GM21381 (cell line): ENCODE measurements around the gene CTNND2.

Experiments
- ATAC-seq: cut with Tn5 transposase; IDR thresholded peaks from one replicate; pipeline ENCODE4 v1.9.1; 2021; ENCODE audit warnings: mild to moderate bottlenecking, moderate library complexity; ENCODE audit not compliant: unreplicated experiment

Gene CTNND2, protein sequence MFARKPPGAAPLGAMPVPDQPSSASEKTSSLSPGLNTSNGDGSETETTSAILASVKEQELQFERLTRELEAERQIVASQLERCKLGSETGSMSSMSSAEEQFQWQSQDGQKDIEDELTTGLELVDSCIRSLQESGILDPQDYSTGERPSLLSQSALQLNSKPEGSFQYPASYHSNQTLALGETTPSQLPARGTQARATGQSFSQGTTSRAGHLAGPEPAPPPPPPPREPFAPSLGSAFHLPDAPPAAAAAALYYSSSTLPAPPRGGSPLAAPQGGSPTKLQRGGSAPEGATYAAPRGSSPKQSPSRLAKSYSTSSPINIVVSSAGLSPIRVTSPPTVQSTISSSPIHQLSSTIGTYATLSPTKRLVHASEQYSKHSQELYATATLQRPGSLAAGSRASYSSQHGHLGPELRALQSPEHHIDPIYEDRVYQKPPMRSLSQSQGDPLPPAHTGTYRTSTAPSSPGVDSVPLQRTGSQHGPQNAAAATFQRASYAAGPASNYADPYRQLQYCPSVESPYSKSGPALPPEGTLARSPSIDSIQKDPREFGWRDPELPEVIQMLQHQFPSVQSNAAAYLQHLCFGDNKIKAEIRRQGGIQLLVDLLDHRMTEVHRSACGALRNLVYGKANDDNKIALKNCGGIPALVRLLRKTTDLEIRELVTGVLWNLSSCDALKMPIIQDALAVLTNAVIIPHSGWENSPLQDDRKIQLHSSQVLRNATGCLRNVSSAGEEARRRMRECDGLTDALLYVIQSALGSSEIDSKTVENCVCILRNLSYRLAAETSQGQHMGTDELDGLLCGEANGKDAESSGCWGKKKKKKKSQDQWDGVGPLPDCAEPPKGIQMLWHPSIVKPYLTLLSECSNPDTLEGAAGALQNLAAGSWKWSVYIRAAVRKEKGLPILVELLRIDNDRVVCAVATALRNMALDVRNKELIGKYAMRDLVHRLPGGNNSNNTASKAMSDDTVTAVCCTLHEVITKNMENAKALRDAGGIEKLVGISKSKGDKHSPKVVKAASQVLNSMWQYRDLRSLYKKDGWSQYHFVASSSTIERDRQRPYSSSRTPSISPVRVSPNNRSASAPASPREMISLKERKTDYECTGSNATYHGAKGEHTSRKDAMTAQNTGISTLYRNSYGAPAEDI (N-terminal part only)

DNA sequence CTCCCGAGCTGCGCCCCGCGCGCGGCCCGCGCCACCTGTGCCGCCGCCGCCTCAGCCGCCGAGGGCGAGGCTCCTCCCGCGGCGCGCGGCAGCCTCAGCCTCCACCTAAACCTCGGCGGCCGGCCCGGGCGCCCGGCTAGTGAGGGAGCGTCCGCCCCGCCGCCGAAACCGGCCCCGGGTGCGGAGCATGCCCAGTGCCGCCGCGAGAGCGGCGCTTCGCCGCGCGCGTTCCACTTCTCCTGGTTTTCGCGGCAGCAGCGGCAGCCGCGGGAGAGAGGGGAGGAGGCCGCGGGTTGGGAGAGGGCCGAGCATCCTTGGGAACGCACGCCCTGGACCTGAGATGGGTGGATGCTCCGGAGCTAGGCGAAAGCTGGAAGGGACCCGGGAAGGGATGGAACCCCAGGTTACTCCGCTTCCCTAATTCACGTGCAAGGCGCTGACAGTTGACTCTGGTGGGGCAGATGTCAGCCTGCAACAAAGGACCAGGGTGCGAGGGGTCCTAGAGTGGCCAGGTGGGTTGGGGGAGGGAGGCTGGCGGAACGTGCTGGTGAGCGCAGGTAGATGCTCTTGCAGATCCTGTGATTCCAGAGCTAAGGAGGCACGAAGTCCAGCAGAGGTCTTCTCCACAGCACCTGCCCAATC is at the start of gene CTNND2:
CTNND2 (minus strand) TSS at position 182 of the 642 bp plus-strand sequence. CDS start 593 bp downstream, outside the sequence.
- no peak for ATAC-seq

DNA sequence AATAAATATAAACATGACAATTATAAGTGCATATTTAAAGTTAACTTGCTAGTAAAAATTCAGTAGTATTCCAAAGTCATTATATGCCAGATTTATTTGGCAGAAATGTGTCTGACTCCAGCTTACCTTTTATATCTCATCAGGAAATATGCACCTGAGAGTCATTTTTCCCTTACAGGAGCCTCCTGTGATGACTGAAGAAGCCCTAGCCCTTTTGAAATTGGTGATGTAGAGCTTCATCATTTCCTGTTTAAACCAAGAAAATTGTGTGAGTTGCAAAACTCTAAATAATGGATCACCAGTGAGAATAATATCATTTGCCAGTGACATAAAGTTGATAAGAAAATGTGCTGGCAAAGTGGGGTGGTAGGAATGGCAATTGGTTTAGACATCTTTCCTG is 42.1 kb upstream of the CTNND2 start:
- ATAC-seq = no peak

DNA sequence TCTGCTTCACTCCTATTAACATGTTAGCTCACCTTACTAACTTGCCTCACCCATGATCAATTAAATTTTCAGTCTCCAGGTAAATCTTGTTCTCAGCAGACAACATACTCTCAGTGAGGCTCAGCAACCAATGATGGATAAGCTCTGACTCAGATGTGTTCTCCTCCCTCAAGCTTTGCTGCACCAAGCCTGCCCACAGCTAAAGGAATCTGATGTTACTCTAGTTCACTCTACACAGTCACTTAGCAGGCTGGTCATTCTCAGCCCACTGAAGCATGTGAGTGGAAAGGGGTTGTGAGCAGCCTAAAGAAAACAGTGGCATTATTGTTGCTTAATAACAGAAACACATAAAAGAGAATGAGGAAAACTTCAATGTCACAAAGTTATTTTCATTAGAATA is 37.3 kb upstream of the CTNND2 start:
- no peak for ATAC-seq

GRCh38 chr5:11931638-11932037 is 27.4 kb upstream of the CTNND2 start:
- no peak for ATAC-seq

DNA sequence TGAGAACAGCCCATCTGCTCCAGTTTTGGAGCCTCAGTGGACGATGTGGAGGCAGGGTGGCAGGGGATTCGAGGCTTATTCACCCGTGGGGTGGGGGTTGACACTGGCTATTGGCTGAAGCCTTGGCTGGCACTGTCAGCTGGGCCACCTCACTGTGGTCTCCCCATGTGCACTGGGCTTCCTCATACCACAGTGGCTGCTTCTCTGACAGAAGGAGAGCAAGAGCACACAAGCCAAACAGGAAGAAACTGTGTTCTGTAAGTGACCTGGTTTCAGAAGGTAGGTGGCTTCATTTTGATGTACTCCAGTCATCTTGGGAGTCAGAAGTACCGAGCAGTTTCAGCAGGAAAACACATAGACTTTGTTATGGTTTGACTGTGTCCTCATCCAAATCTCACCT is 24.7 kb upstream of the CTNND2 start:
- ATAC-seq = no peak

DNA sequence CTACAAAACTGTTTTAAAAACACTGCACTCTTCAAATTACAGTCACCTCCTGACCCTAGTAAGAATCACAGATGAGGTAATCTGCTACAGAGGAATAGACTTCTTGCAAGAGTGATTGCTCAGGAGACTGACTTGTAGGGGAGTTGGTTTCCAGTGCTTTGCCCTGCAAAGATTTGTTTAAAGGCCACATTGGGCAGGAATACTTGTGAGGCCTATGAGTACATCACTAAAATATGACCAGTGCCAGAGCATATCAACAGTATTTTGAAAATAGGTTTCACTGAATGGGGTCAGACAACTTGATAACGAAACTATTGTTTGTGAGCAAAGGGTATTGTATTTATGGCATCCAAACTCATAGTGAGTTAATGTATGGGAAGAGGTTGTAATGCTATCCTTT is 21.5 kb upstream of the CTNND2 start:
- no peak for ATAC-seq

GRCh38 chr5:11922394-11922793 is 18.1 kb upstream of the CTNND2 start:
- no peak for ATAC-seq

DNA sequence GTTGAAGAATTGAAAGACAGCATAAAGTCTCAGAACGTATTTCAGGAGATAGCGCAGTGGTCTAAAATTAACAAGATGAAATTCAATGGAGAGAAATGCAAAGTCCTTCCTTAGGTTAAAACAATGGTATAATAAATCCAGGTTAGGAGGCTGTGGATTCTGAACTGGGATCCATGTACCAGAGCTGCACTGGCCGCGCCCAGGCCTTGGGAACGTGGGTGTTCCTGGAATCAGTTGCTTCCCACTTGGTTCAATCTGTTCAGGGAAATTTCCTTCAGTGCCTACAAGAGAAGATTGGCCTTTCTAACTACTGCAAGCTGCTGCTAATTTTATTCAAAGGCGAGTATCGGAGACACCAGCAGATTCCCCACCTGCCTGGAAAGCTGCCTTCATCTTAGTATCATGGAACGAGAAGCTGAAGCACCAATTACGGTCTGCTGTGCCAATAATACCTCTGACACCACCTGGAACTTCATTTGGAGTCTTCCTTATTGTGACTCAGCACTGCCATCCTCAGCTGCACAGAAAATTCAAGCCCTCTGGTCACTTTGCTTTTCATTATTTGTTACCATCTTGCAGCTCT is 14.3 kb upstream of the CTNND2 start:
- ATAC-seq = no peak

DNA sequence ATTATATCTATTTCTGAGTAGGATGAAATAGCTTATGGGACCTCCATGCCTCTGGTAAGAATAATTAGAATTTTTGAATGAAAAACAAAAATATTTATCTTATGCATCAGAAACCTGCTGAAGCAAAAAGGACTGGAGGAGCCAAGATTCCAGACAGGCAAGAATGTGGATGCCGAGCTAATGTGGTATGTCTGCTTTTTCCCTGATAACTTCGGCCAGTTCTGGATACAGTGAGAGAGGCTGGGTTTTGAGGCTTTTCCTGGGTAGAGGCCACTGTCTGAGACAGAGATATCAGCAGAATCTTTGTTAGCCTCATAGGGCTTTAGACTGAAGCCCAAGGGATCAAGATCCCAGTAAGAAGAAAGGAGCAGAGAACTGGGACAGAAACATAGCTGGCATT is 5.2 kb upstream of the CTNND2 start:
- ATAC-seq = no peak

DNA sequence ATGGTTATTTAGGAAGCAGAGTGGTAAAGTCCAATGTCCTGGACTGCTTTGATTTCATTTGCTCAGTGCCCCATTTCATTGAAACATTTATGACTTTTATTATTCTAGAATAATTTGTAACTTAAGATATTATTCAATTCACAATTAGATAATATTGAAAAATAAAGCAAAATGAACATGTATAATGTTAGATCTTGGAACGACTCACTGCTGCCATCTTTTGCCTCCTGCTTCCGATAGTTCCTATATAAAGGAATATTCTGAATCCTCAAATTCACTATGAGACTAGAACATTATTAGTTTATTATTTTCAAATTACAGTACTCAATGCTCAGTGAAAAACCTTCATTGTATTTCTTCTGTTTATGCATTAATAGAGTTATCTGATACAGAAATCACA is 2.3 kb upstream of the CTNND2 start:
- no peak for ATAC-seq

DNA sequence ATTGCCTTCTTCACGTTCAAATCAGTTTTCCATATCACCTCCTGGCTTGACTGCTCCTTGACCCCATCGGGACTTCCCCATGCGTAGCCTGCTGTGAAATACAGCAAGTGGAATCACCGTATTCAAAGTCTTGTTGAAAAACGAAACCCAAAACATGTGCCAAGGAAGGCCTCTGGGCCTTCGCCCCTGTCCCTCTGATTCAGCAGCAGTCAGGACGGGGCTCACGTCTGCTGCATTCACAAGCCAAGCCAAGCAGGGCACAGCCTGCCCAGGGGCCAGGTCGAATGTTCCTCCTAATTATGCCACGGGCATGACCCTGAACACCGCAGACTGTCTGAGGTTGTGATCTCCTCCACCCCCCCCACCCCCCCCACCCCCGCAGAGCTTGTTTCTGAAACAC is 960 bp upstream of the CTNND2 start:
- no peak for ATAC-seq

- peak; percentile 51 for ATAC-seq
Measured at GRCh38 chr5:11903614-11904264, 507 bp downstream of the CTNND2 start.

- ATAC-seq = no peak
Measured at GRCh38 chr5:11903121-11903613, 1.1 kb downstream of the CTNND2 start.

DNA sequence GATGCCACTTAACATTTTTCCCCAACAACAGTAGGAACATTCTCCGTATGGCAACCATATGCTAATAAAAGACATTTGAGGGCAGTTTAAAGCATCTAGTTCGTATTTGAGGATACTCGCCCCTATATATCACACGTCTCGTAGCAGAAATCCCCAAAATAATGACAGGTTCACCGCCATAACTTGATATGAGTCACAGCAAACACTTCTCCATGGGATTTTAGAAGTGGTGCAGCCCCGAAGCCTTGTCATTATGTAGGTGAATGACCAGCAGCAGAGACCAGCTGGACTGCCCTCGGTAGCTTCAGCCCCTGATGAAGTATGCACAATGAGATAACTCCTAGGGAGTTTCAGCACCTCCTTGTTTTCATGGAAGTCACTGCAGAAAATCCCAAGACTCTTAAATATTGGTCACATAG is 2.0 kb downstream of the CTNND2 start:
- ATAC-seq = no peak

- no peak for ATAC-seq
Measured at GRCh38 chr5:11898787-11899186, 5.5 kb downstream of the CTNND2 start.

GRCh38 chr5:11897781-11898180 is 6.5 kb downstream of the CTNND2 start:
- ATAC-seq = no peak

- no peak for ATAC-seq
Measured at GRCh38 chr5:11894992-11895391, 9.3 kb downstream of the CTNND2 start.

- no peak for ATAC-seq
Measured at GRCh38 chr5:11892832-11893231, 11.4 kb downstream of the CTNND2 start.

- ATAC-seq = no peak
Measured at GRCh38 chr5:11890777-11891176, 13.5 kb downstream of the CTNND2 start.

- ATAC-seq = no peak
Measured at GRCh38 chr5:11888221-11888620, 16.0 kb downstream of the CTNND2 start.
